Mesenchymal stem cell (in vitro differentiated cells and primary cell): ENCODE measurements around the gene SNX8.
A peak's percentile ranks its signal among the peaks of the same experiment; 100 is the strongest.

ENCODE experiments used
- DNase-seq: peaks from one replicate; pipeline ENCODE4 v3.0.0-alpha.2; 2013
- H2AFZ ChIP-seq: one replicate; pipeline ENCODE4 v1.6.1; 2013; ENCODE audit warnings: low read depth, mild to moderate bottlenecking, control low read depth, inconsistent platforms, low read length, moderate library complexity
- H2AK5ac ChIP-seq: 2 replicates; pipeline ENCODE4 v1.6.1; 2013; ENCODE audit warnings: low read length, moderate library complexity, mild to moderate bottlenecking, inconsistent platforms; ENCODE audit not compliant: severe bottlenecking
- H2BK120ac ChIP-seq: one replicate; pipeline ENCODE4 v1.6.1; 2013; ENCODE audit warnings: low read depth, mild to moderate bottlenecking, inconsistent platforms, low read length, moderate library complexity
- H2BK12ac ChIP-seq, 2 experiments: one replicate each; pipeline ENCODE4 v1.6.1; 2013; ENCODE audit warnings: inconsistent platforms in 2 of 2, low read length in 2 of 2, mild to moderate bottlenecking in 2 of 2, moderate library complexity in 2 of 2, control low read depth in 1 of 2
- H2BK15ac ChIP-seq: one replicate; pipeline ENCODE4 v1.6.1; 2013; ENCODE audit warnings: mild to moderate bottlenecking, low read depth, inconsistent platforms; ENCODE audit not compliant: poor library complexity, severe bottlenecking
- H2BK5ac ChIP-seq: 2 replicates; pipeline ENCODE4 v1.6.1; 2013; ENCODE audit warnings: low read depth, mild to moderate bottlenecking, low read length, control low read depth, inconsistent platforms; ENCODE audit not compliant: poor library complexity, severe bottlenecking
- H3K14ac ChIP-seq, 2 experiments: one replicate each; pipeline ENCODE4 v1.6.1; 2013; ENCODE audit warnings: inconsistent platforms in 2 of 2, low read length in 2 of 2, control low read depth in 1 of 2, mild to moderate bottlenecking in 1 of 2, moderate library complexity in 1 of 2
- H3K18ac ChIP-seq, 2 experiments: one replicate each; pipeline ENCODE4 v1.6.1; 2013; ENCODE audit warnings: inconsistent platforms in 2 of 2, low read length in 2 of 2, control low read depth in 1 of 2, low read depth in 1 of 2, mild to moderate bottlenecking in 1 of 2
- H3K23ac ChIP-seq, 2 experiments: one replicate each; pipeline ENCODE4 v1.6.1; 2013; ENCODE audit warnings: inconsistent platforms in 2 of 2, low read length in 2 of 2, mild to moderate bottlenecking in 2 of 2, moderate library complexity in 2 of 2, control low read depth in 1 of 2
- H3K27ac ChIP-seq: 2 replicates; pipeline ENCODE4 v1.5.1; 2013; ENCODE audit warnings: mild to moderate bottlenecking, moderate library complexity, low read length, control low read depth, inconsistent platforms; ENCODE audit not compliant: poor library complexity, severe bottlenecking
- H3K27me3 ChIP-seq, 2 experiments: 2 replicates each; pipeline versions ENCODE4 v1.6.1 to v1.7.0; 2013; ENCODE audit warnings: low read length in 2 of 2, mild to moderate bottlenecking in 2 of 2, moderate library complexity in 2 of 2, control low read depth in 1 of 2, inconsistent platforms in 1 of 2; ENCODE audit not compliant: control insufficient read depth in 1 of 2, insufficient read depth in 1 of 2
- H3K36me3 ChIP-seq, 2 experiments: 2 replicates each; pipeline versions ENCODE4 v1.6.1 to v1.7.0; 2013; ENCODE audit warnings: low read length in 2 of 2, control low read depth in 1 of 2, inconsistent platforms in 1 of 2, low read depth in 1 of 2, mild to moderate bottlenecking in 1 of 2; ENCODE audit not compliant: insufficient read depth in 2 of 2, control insufficient read depth in 1 of 2
- H3K4ac ChIP-seq, 2 experiments: one replicate each; pipeline ENCODE4 v1.6.1; 2013; ENCODE audit warnings: inconsistent platforms in 2 of 2, low read length in 2 of 2, mild to moderate bottlenecking in 2 of 2, moderate library complexity in 2 of 2, control low read depth in 1 of 2, low read depth in 1 of 2
- H3K4me1 ChIP-seq: 2 replicates; pipeline ENCODE4 v1.6.1; 2013; ENCODE audit warnings: low read depth, low read length, control low read depth; ENCODE audit not compliant: control insufficient read depth, insufficient read depth
- H3K4me2 ChIP-seq: 2 replicates; pipeline ENCODE4 v1.6.1; 2013; ENCODE audit warnings: low read length, mild to moderate bottlenecking, inconsistent platforms; ENCODE audit not compliant: poor library complexity, severe bottlenecking
- H3K4me3 ChIP-seq, 2 experiments: 2 replicates each; pipeline versions ENCODE4 v1.5.1 to v1.7.0; 2013; ENCODE audit warnings: low read length in 2 of 2, mild to moderate bottlenecking in 2 of 2, control low read depth in 1 of 2, low read depth in 1 of 2; ENCODE audit not compliant: insufficient read depth in 1 of 2
- H3K79me1 ChIP-seq: replicated peaks from 2 replicates; pipeline ENCODE4 v1.6.1; 2013; ENCODE audit warnings: mild to moderate bottlenecking, control low read depth, low read length, inconsistent platforms; ENCODE audit not compliant: poor library complexity, severe bottlenecking
- H3K9ac ChIP-seq: 2 replicates; pipeline ENCODE4 v1.7.0; 2013; ENCODE audit warnings: mild to moderate bottlenecking, low read length, moderate library complexity
- H3K9me3 ChIP-seq: 2 replicates; pipeline ENCODE4 v1.7.0; 2013; ENCODE audit warnings: mild to moderate bottlenecking, low read length; ENCODE audit not compliant: control insufficient read depth
- H4K8ac ChIP-seq: one replicate; pipeline ENCODE4 v1.6.1; 2013; ENCODE audit warnings: inconsistent platforms, mild to moderate bottlenecking, low read length, moderate library complexity
- H4K91ac ChIP-seq: one replicate; pipeline ENCODE4 v1.6.1; 2013; ENCODE audit warnings: mild to moderate bottlenecking, low read length, inconsistent platforms
- WGBS: methylation state at CpG from one replicate; pipeline ENCODE4 v1.1.7; 2013; ENCODE audit warnings: mixed read lengths; 5-methylcytosine and 5-hydroxymethylcytosine counted together

The SNX8 gene

DNA sequence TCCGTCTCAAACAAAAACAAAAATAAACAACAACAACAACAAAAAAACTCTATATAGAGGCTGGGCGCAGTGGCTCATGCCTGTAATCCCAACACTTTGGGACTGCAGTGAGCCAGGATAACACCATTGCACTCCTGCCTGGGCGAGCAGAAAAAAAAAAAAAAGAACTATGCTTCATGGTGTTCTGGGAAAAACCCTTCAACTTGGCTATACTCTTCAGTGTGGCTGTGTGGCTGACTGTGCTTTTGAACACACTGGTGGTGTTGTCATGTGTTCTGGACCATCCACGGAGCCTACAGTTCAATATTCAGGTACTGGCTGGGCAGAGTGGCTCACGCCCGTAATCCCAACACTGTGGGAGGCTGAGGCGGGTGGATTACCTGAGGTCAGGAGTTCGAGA, 26.5 kb downstream of the SNX8 start:
- Histone ChIP-seq H3K36me3 (peaks cover 0 to 18% of the 10 kb centered on the region in 2 experiments), H3K4ac (no peak overlapping the region), H4K91ac (no peak overlapping the region), H4K8ac (no peak overlapping the region), H2BK5ac (no peak overlapping the region), H2AFZ (no peak overlapping the region), H3K9me3 (no peaks in the 10 kb centered on the region), H3K4me1 (peaks cover 6% of the 10 kb centered on the region), H2AK5ac (no peak overlapping the region), H3K27ac (no peak overlapping the region), H3K79me1 (peaks cover 28% of the 10 kb centered on the region), H3K27me3 (no peaks in the 10 kb centered on the region), H2BK12ac (no peak overlapping the region), H3K4me2 (no peak overlapping the region), H3K9ac (no peak overlapping the region), H3K23ac (no peak overlapping the region), H2BK120ac (no peak overlapping the region), H3K4me3 (no peak overlapping the region), H3K18ac (no peak overlapping the region), H2BK15ac (no peak overlapping the region), H3K14ac (no peak overlapping the region)
- no peak for DNase-seq
- WGBS: 98% methylated on average over 5 of the region's 8 CpGs

DNA sequence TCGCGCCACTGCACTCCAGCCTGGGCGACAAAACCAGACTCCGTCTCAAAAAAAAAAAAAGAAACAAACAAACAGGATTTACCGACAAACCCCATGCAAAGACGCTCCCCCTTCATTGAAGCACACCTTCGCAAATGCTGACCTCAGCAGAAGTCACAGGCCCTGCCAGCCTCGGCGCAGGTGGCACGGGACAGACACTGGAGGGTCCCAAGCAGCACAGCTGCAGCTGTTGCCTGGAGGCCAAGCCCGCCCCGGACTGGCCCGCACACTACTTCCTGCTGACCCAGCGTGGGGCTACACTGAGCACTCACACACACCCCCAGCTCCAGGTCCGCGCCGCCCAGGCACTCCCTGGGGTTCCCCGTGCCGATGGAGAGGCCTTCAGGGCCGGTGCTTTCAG, 31.2 kb downstream of the SNX8 start:
- WGBS: 94% methylated on average over 17 of the region's 20 CpGs
- H3K79me1 ChIP-seq: peaks cover 23% of the 10 kb centered on the region
- H3K9me3 ChIP-seq: no peaks in the 10 kb centered on the region
- no peak overlapping the region for H3K27ac ChIP-seq
- DNase-seq: no peak
- no peak overlapping the region for H3K14ac ChIP-seq
- no peak overlapping the region for H2AFZ ChIP-seq
- H2BK15ac ChIP-seq: no peak overlapping the region
- no peak overlapping the region for H2BK5ac ChIP-seq
- no peaks in the 10 kb centered on the region for H3K27me3 ChIP-seq
- no peak overlapping the region for H4K8ac ChIP-seq
- no peak overlapping the region for H3K4me2 ChIP-seq
- H2BK120ac ChIP-seq: no peak overlapping the region
- H3K23ac ChIP-seq: no peak overlapping the region
- H3K4me1 ChIP-seq: peaks cover 6% of the 10 kb centered on the region
- no peak overlapping the region for H4K91ac ChIP-seq
- H3K4me3 ChIP-seq: no peak overlapping the region
- no peak overlapping the region for H3K9ac ChIP-seq
- no peak overlapping the region for H3K18ac ChIP-seq
- H2AK5ac ChIP-seq: no peak overlapping the region
- no peak overlapping the region for H3K4ac ChIP-seq
- H2BK12ac ChIP-seq: no peak overlapping the region
- H3K36me3 ChIP-seq: peaks cover under 1 to 10% of the 10 kb centered on the region in 2 experiments

DNA sequence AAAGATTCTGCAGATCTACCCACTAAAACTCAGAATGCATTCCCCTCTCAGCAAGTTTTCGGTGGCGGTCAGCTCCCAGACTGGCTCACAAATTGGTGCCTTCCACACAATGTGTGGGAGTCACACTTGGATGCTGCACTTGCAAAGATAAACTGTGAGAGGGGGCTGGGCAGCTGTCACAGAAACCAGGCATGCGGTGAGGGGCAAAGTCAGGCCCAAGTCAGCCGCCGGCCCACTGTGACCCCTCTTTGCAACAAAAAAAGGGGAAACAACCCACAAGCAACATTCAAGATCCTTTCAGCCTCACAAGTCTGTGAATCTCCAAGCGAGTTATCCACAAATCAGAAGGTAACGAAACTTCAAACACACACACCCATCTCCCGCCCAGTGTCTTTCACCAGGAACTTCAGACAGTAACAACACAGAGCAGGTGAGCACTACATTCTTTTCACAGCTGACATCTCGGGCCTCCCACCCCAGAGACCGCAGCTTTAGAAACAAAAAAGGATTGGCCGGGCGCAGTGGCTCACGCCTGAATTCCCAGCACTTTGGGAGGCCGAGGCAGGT, 32.0 kb downstream of the SNX8 start:
- H2AK5ac ChIP-seq: no peak overlapping the region
- peaks cover 28% of the 10 kb centered on the region for H3K79me1 ChIP-seq
- peaks cover 4 to 16% of the 10 kb centered on the region in 2 experiments for H3K36me3 ChIP-seq
- H3K14ac ChIP-seq: no peak overlapping the region
- no peak overlapping the region for H2BK15ac ChIP-seq
- no peak overlapping the region for H4K91ac ChIP-seq
- no peak overlapping the region for H2BK12ac ChIP-seq
- H2AFZ ChIP-seq: no peak overlapping the region
- no peaks in the 10 kb centered on the region for H3K27me3 ChIP-seq
- H3K23ac ChIP-seq: peak overlapping the region in 1 of 2 experiments; percentile 74
- H3K4me1 ChIP-seq: peaks cover 6% of the 10 kb centered on the region
- 81% methylated on average over 14 of the region's 14 CpGs for WGBS
- no peak overlapping the region for H3K4me2 ChIP-seq
- peak overlapping the region; percentile 70 for H3K9ac ChIP-seq
- no peak overlapping the region for H3K4me3 ChIP-seq
- no peaks in the 10 kb centered on the region for H3K9me3 ChIP-seq
- no peak overlapping the region for H3K18ac ChIP-seq
- no peak overlapping the region for H2BK5ac ChIP-seq
- no peak overlapping the region for H2BK120ac ChIP-seq
- no peak overlapping the region for H3K4ac ChIP-seq
- no peak overlapping the region for H3K27ac ChIP-seq
- H4K8ac ChIP-seq: no peak overlapping the region
- DNase-seq: no peak

DNA sequence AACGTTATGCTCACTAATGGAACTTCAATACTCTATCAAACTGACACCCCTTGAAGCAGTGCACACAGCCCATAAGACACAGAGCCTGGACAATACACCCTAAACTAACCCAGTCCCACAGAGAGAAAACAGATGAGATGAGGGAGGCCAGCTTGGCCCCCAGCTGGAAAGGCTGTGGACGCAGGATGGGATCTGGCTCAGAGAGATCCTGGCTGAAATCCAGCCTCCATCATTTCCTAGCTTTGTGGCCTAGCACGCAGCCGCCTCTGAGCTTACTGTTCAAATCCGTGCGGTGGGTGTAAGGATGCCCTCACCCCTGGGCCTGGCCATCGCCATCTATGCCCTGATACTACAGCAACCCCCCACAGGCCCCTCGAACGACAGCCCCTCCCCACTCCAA, 32.7 kb downstream of the SNX8 start:
- H3K4ac ChIP-seq: no peak overlapping the region
- no peak overlapping the region for H2BK15ac ChIP-seq
- no peak overlapping the region for H2BK120ac ChIP-seq
- H3K36me3 ChIP-seq: peaks cover 11 to 21% of the 10 kb centered on the region in 2 experiments
- H3K4me1 ChIP-seq: peaks cover 6% of the 10 kb centered on the region
- H3K9me3 ChIP-seq: no peaks in the 10 kb centered on the region
- H2BK5ac ChIP-seq: no peak overlapping the region
- WGBS: 94% methylated on average over 7 of the region's 9 CpGs
- H3K9ac ChIP-seq: peak overlapping the region; percentile 70
- H2BK12ac ChIP-seq: no peak overlapping the region
- no peak overlapping the region for H3K14ac ChIP-seq
- H3K27ac ChIP-seq: no peak overlapping the region
- H3K27me3 ChIP-seq: no peaks in the 10 kb centered on the region
- no peak overlapping the region for H3K23ac ChIP-seq
- H3K79me1 ChIP-seq: peaks cover 28% of the 10 kb centered on the region
- no peak overlapping the region for H4K8ac ChIP-seq
- H3K4me2 ChIP-seq: no peak overlapping the region
- H3K18ac ChIP-seq: no peak overlapping the region
- H3K4me3 ChIP-seq: no peak overlapping the region
- no peak overlapping the region for H2AK5ac ChIP-seq
- H2AFZ ChIP-seq: no peak overlapping the region
- no peak overlapping the region for H4K91ac ChIP-seq
- peak; percentile 7 for DNase-seq
